Esophagus muscularis mucosa (tissue), 4 donors: ENCODE data around the gene ARHGAP11A.

Experiments used
- EP300 ChIP-seq: sonication (generic); formaldehyde crosslinking; IDR thresholded peaks from one replicate; pipeline ENCODE4 v1.6.1; 2017; ENCODE audit warnings: antibody characterized with exemption
- POLR2A ChIP-seq: fragments of 450-650 bp; IDR thresholded peaks from one replicate; pipeline ENCODE4 v1.6.1; 2017; ENCODE audit warnings: antibody characterized with exemption, moderate library complexity, mild to moderate bottlenecking, low read depth
- POLR2AphosphoS5 ChIP-seq, 2 donors: sonication (generic); formaldehyde crosslinking; IDR thresholded peaks; one replicate each; pipeline ENCODE4 v1.6.1; 2017; ENCODE audit warnings: antibody characterized with exemption in 2 of 2
- TF ChIP-seq, protein P1 (sequence below), 3 experiments: fragments of 200-600 bp in 2 of 3; fragments of 450-650 bp in 1 of 3; sonication (generic) in 2 of 3; IDR thresholded peaks; one replicate each; pipeline ENCODE4 v1.5.1; 2017 to 2019; ENCODE audit warnings: antibody characterized with exemption in 3 of 3, mild to moderate bottlenecking in 2 of 3, moderate library complexity in 1 of 3

DNA sequence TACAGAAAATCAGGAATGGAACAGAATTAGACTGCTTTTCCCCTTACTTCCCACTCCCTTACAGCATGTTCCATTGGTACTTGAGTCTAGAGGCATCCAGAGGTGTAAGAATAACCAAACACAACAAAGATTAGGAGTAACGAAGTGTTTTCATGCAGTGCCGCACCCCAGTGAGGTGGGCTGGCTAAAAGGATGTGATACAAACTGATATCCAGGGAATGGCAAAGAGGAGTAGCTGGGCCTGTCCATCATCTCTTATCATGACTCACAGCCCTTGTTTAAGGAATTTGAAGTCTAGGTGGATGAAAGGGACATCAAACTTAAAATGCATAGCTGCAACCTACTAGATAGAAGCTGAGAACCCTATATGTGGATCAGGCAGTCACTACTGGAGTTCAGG, 42.6 kb downstream of the ARHGAP11A start:
- TF ChIP-seq, protein P1, sequence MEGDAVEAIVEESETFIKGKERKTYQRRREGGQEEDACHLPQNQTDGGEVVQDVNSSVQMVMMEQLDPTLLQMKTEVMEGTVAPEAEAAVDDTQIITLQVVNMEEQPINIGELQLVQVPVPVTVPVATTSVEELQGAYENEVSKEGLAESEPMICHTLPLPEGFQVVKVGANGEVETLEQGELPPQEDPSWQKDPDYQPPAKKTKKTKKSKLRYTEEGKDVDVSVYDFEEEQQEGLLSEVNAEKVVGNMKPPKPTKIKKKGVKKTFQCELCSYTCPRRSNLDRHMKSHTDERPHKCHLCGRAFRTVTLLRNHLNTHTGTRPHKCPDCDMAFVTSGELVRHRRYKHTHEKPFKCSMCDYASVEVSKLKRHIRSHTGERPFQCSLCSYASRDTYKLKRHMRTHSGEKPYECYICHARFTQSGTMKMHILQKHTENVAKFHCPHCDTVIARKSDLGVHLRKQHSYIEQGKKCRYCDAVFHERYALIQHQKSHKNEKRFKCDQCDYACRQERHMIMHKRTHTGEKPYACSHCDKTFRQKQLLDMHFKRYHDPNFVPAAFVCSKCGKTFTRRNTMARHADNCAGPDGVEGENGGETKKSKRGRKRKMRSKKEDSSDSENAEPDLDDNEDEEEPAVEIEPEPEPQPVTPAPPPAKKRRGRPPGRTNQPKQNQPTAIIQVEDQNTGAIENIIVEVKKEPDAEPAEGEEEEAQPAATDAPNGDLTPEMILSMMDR (IDR thresholded peaks at IDR 0.05): no peak
- TF ChIP-seq POLR2A (no peak), EP300 (no peak), POLR2AphosphoS5 (IDR thresholded peaks at IDR 0.05) (no peak)
